HEK293 (cell line): ENCODE measurements around the gene DNASE2.

Source experiments
- CTCF ChIP-seq: fragments of 450-650 bp; formaldehyde crosslinking; IDR thresholded peaks from 2 replicates; pipeline ENCODE4 v1.5.1; 2016; ENCODE audit warnings: missing biosample characterization, missing genetic modification characterization
- EGR2 ChIP-seq: fragments of 450-650 bp; formaldehyde crosslinking; IDR thresholded peaks from 2 replicates; pipeline ENCODE4 v1.5.1; 2016; ENCODE audit warnings: low read depth, missing biosample characterization, missing genetic modification characterization
- FEZF1 ChIP-seq: fragments of 450-650 bp; formaldehyde crosslinking; IDR thresholded peaks from 2 replicates; pipeline ENCODE4 v1.5.1; 2016; ENCODE audit warnings: missing biosample characterization, missing genetic modification characterization
- GFI1B ChIP-seq: fragments of 450-650 bp; formaldehyde crosslinking; IDR thresholded peaks from 2 replicates; pipeline ENCODE4 v1.5.1; 2016; ENCODE audit warnings: missing biosample characterization, missing genetic modification characterization
- HOXC10 ChIP-seq: sonication (generic); formaldehyde crosslinking; IDR thresholded peaks from 2 replicates; pipeline ENCODE4 v1.8.1; 2023; ENCODE audit warnings: mild to moderate bottlenecking, missing genetic modification reagents
- IKZF3 ChIP-seq: fragments of 450-650 bp; IDR thresholded peaks from 2 replicates; pipeline ENCODE4 v1.5.0; 2018; ENCODE audit warnings: missing biosample characterization, mild to moderate bottlenecking, missing genetic modification characterization, moderate library complexity
- MYNN ChIP-seq: fragments of 450-650 bp; formaldehyde crosslinking; IDR thresholded peaks from 2 replicates; pipeline ENCODE4 v1.5.1; 2016; ENCODE audit warnings: missing biosample characterization, missing genetic modification characterization, borderline replicate concordance
- ZBTB20 ChIP-seq: fragments of 450-650 bp; formaldehyde crosslinking; IDR thresholded peaks from 2 replicates; pipeline ENCODE4 v1.5.1; 2016; ENCODE audit warnings: missing biosample characterization, missing genetic modification characterization
- ZBTB7A ChIP-seq: fragments of 450-650 bp; formaldehyde crosslinking; IDR thresholded peaks from 2 replicates; pipeline ENCODE4 v1.5.1; 2016; ENCODE audit warnings: low read depth, missing biosample characterization, missing genetic modification characterization
- ZFP3 ChIP-seq: fragments of 450-650 bp; formaldehyde crosslinking; IDR thresholded peaks from 2 replicates; pipeline ENCODE4 v1.5.1; 2016; ENCODE audit warnings: low read depth, missing biosample characterization, missing genetic modification characterization
- ZFP41 ChIP-seq: fragments of 450-650 bp; formaldehyde crosslinking; IDR thresholded peaks from 2 replicates; pipeline ENCODE4 v1.5.1; 2016; ENCODE audit warnings: missing biosample characterization, missing genetic modification characterization, borderline replicate concordance
- ZNF138 ChIP-seq: fragments of 450-650 bp; formaldehyde crosslinking; IDR thresholded peaks from 2 replicates; pipeline ENCODE4 v1.5.1; 2016; ENCODE audit warnings: missing biosample characterization, missing genetic modification characterization, borderline replicate concordance
- ZNF140 ChIP-seq: fragments of 450-650 bp; formaldehyde crosslinking; IDR thresholded peaks from 2 replicates; pipeline ENCODE4 v1.5.1; 2016; ENCODE audit warnings: missing biosample characterization, missing genetic modification characterization
- ZNF175 ChIP-seq: fragments of 450-650 bp; formaldehyde crosslinking; IDR thresholded peaks from 2 replicates; pipeline ENCODE4 v1.5.1; 2016; ENCODE audit warnings: missing biosample characterization, missing genetic modification characterization
- ZNF184 ChIP-seq: fragments of 450-650 bp; IDR thresholded peaks from 2 replicates; pipeline ENCODE4 v1.5.1; 2018; ENCODE audit warnings: missing biosample characterization, mild to moderate bottlenecking, missing genetic modification characterization
- ZNF23 ChIP-seq: fragments of 450-650 bp; formaldehyde crosslinking; IDR thresholded peaks from 2 replicates; pipeline ENCODE4 v1.5.1; 2016; ENCODE audit warnings: missing biosample characterization, missing genetic modification characterization, borderline replicate concordance
- ZNF239 ChIP-seq: fragments of 450-650 bp; formaldehyde crosslinking; IDR thresholded peaks from 2 replicates; pipeline ENCODE4 v1.5.1; 2016; ENCODE audit warnings: missing biosample characterization, missing genetic modification characterization
- ZNF248 ChIP-seq: fragments of 450-650 bp; formaldehyde crosslinking; IDR thresholded peaks from 2 replicates; pipeline ENCODE4 v1.5.1; 2017; ENCODE audit warnings: missing biosample characterization, missing genetic modification characterization
- ZNF274 ChIP-seq, 2 experiments: fragments of 200-500 bp in 1 of 2; fragments of 450-650 bp in 1 of 2; sonication (Bioruptor generic) in 1 of 2; formaldehyde crosslinking in 1 of 2; IDR thresholded peaks; 2 replicates each; pipeline versions ENCODE4 v1.5.1 to v1.6.1; 2014 to 2016; ENCODE audit warnings: borderline replicate concordance in 1 of 2, inconsistent platforms in 1 of 2, low read length in 1 of 2, missing biosample characterization in 1 of 2, missing genetic modification characterization in 1 of 2
- ZNF354C ChIP-seq: fragments of 450-650 bp; formaldehyde crosslinking; IDR thresholded peaks from 2 replicates; pipeline ENCODE4 v1.5.1; 2016; ENCODE audit warnings: missing biosample characterization, missing genetic modification characterization, low read depth, borderline replicate concordance
- ZNF510 ChIP-seq: fragments of 450-650 bp; formaldehyde crosslinking; IDR thresholded peaks from 2 replicates; pipeline ENCODE4 v1.5.1; 2018; ENCODE audit warnings: mild to moderate bottlenecking, missing genetic modification characterization, missing biosample characterization; ENCODE audit not compliant: insufficient replicate concordance
- ZNF658 ChIP-seq: fragments of 450-650 bp; formaldehyde crosslinking; IDR thresholded peaks from 2 replicates; pipeline ENCODE4; 2016; ENCODE audit warnings: missing biosample characterization, missing genetic modification characterization
- ZNF707 ChIP-seq: fragments of 450-650 bp; formaldehyde crosslinking; IDR thresholded peaks from 2 replicates; pipeline ENCODE4 v1.5.1; 2016; ENCODE audit warnings: missing biosample characterization, missing genetic modification characterization
- TF ChIP-seq, protein P1 (sequence below): fragments of 450-650 bp; formaldehyde crosslinking; IDR thresholded peaks from 2 replicates; pipeline ENCODE4 v1.5.1; 2016; ENCODE audit warnings: missing biosample characterization, missing genetic modification characterization
- TF ChIP-seq, protein P2 (sequence below): fragments of 450-650 bp; formaldehyde crosslinking; conservative IDR thresholded peaks from 2 replicates; pipeline ENCODE4 v1.5.1; 2016; ENCODE audit warnings: low read depth, missing biosample characterization, missing genetic modification characterization
- TF ChIP-seq, protein P3 (sequence below): fragments of 450-650 bp; formaldehyde crosslinking; IDR thresholded peaks from 2 replicates; pipeline ENCODE4 v1.5.1; 2016; ENCODE audit warnings: missing biosample characterization, missing genetic modification characterization
- TF ChIP-seq, protein P4 (sequence below): fragments of 450-650 bp; formaldehyde crosslinking; IDR thresholded peaks from 2 replicates; pipeline ENCODE4 v1.5.1; 2016; ENCODE audit warnings: missing biosample characterization, missing genetic modification characterization

DNASE2 gene

GRCh38 chr19:12890787-12891552 lies 9.7 kb upstream of the DNASE2 start, which contains the start of gene GCDH (continued):
- no peak; the same call in 1 of the 2 replicates for TF ChIP-seq ZNF184
- TF ChIP-seq ZFP3 (tag by site-specific recombination), result no peak
- TF ChIP-seq ZNF707 (tag by site-specific recombination), result no peak
- no peak for TF ChIP-seq GFI1B
- TF ChIP-seq ZNF510 (tag by site-specific recombination), result no peak
- no peak for TF ChIP-seq ZFP41 (tag by site-specific recombination)
- TF ChIP-seq HOXC10, result no peak
- TF ChIP-seq ZNF138, result no peak
- TF ChIP-seq ZBTB7A (tag by site-specific recombination), result no peak
- TF ChIP-seq ZNF175 (tag by site-specific recombination), result no peak
- TF ChIP-seq IKZF3 (tag by site-specific recombination), result no peak
- TF ChIP-seq FEZF1 (tag by site-specific recombination), result no peak
- no peak for TF ChIP-seq ZNF140
- no peak for TF ChIP-seq ZNF23
- peak; percentile 61; the same call in 1 of the 2 replicates for TF ChIP-seq EGR2 (tag by site-specific recombination)
- no peak for TF ChIP-seq ZNF239 (tag by site-specific recombination)
- no peak for TF ChIP-seq ZNF248 (tag by site-specific recombination)
- TF ChIP-seq, protein P1, sequence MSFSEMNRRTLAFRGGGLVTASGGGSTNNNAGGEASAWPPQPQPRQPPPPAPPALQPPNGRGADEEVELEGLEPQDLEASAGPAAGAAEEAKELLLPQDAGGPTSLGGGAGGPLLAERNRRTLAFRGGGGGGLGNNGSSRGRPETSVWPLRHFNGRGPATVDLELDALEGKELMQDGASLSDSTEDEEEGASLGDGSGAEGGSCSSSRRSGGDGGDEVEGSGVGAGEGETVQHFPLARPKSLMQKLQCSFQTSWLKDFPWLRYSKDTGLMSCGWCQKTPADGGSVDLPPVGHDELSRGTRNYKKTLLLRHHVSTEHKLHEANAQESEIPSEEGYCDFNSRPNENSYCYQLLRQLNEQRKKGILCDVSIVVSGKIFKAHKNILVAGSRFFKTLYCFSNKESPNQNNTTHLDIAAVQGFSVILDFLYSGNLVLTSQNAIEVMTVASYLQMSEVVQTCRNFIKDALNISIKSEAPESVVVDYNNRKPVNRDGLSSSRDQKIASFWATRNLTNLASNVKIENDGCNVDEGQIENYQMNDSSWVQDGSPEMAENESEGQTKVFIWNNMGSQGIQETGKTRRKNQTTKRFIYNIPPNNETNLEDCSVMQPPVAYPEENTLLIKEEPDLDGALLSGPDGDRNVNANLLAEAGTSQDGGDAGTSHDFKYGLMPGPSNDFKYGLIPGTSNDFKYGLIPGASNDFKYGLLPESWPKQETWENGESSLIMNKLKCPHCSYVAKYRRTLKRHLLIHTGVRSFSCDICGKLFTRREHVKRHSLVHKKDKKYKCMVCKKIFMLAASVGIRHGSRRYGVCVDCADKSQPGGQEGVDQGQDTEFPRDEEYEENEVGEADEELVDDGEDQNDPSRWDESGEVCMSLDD, result 0 out of 2 replicates have a peak, but pooled peaks have one; percentile 30
- TF ChIP-seq ZBTB20 (tag by site-specific recombination), result no peak
- TF ChIP-seq, protein P2, sequence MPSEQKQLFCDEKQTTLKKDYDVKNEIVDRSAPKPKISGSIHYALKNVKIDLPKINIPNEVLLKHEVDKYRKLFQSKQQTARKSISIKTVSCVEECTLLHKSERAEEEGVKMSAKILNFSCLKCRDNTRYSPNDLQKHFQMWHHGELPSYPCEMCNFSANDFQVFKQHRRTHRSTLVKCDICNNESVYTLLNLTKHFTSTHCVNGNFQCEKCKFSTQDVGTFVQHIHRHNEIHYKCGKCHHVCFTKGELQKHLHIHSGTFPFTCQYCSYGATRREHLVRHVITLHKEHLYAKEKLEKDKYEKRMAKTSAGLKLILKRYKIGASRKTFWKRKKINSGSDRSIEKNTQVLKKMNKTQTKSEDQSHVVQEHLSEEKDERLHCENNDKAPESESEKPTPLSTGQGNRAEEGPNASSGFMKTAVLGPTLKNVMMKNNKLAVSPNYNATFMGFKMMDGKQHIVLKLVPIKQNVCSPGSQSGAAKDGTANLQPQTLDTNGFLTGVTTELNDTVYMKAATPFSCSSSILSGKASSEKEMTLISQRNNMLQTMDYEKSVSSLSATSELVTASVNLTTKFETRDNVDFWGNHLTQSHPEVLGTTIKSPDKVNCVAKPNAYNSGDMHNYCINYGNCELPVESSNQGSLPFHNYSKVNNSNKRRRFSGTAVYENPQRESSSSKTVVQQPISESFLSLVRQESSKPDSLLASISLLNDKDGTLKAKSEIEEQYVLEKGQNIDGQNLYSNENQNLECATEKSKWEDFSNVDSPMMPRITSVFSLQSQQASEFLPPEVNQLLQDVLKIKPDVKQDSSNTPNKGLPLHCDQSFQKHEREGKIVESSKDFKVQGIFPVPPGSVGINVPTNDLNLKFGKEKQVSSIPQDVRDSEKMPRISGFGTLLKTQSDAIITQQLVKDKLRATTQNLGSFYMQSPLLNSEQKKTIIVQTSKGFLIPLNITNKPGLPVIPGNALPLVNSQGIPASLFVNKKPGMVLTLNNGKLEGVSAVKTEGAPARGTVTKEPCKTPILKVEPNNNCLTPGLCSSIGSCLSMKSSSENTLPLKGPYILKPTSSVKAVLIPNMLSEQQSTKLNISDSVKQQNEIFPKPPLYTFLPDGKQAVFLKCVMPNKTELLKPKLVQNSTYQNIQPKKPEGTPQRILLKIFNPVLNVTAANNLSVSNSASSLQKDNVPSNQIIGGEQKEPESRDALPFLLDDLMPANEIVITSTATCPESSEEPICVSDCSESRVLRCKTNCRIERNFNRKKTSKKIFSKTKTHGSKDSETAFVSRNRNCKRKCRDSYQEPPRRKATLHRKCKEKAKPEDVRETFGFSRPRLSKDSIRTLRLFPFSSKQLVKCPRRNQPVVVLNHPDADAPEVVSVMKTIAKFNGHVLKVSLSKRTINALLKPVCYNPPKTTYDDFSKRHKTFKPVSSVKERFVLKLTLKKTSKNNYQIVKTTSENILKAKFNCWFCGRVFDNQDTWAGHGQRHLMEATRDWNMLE (tag by site-specific recombination), result no peak
- TF ChIP-seq ZNF354C (tag by site-specific recombination), result no peak
- TF ChIP-seq CTCF (tag by site-specific recombination), result no peak
- TF ChIP-seq, protein P3, sequence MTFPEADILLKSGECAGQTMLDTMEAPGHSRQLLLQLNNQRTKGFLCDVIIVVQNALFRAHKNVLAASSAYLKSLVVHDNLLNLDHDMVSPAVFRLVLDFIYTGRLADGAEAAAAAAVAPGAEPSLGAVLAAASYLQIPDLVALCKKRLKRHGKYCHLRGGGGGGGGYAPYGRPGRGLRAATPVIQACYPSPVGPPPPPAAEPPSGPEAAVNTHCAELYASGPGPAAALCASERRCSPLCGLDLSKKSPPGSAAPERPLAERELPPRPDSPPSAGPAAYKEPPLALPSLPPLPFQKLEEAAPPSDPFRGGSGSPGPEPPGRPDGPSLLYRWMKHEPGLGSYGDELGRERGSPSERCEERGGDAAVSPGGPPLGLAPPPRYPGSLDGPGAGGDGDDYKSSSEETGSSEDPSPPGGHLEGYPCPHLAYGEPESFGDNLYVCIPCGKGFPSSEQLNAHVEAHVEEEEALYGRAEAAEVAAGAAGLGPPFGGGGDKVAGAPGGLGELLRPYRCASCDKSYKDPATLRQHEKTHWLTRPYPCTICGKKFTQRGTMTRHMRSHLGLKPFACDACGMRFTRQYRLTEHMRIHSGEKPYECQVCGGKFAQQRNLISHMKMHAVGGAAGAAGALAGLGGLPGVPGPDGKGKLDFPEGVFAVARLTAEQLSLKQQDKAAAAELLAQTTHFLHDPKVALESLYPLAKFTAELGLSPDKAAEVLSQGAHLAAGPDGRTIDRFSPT, result no peak
- TF ChIP-seq, protein P4, sequence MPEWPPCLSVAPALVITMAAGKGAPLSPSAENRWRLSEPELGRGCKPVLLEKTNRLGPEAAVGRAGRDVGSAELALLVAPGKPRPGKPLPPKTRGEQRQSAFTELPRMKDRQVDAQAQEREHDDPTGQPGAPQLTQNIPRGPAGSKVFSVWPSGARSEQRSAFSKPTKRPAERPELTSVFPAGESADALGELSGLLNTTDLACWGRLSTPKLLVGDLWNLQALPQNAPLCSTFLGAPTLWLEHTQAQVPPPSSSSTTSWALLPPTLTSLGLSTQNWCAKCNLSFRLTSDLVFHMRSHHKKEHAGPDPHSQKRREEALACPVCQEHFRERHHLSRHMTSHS (tag by site-specific recombination), result no peak
- TF ChIP-seq ZNF274 (IDR thresholded peaks at IDR 0.05; ENCODE audit: low read length), result no peak
- no peak for TF ChIP-seq ZNF274 (tag by site-specific recombination; IDR thresholded peaks at IDR 0.05; ENCODE audit: borderline replicate concordance)
- no peak for TF ChIP-seq MYNN (tag by site-specific recombination)
- TF ChIP-seq ZNF658 (tag by site-specific recombination), result no peak
